HG03139 (cell line): ENCODE results near the gene U2AF1L4.

Experiments
- ATAC-seq: cut with Tn5 transposase; IDR thresholded peaks from one replicate; pipeline ENCODE4 v1.9.1; 2021; ENCODE audit not compliant: unreplicated experiment

The U2AF1L4 gene

GRCh38 chr19:35714601-35715354 is 30.4 kb downstream of the U2AF1L4 start:
- ATAC-seq, result no peak

- no peak for ATAC-seq
Measured at GRCh38 chr19:35713904-35714495, 31.2 kb downstream of the U2AF1L4 start.

GRCh38 chr19:35713506-35713850 is 31.7 kb downstream of the U2AF1L4 start:
- ATAC-seq, result no peak

- ATAC-seq, result no peak
Measured at GRCh38 chr19:35712567-35713505, 32.4 kb downstream of the U2AF1L4 start.

DNA sequence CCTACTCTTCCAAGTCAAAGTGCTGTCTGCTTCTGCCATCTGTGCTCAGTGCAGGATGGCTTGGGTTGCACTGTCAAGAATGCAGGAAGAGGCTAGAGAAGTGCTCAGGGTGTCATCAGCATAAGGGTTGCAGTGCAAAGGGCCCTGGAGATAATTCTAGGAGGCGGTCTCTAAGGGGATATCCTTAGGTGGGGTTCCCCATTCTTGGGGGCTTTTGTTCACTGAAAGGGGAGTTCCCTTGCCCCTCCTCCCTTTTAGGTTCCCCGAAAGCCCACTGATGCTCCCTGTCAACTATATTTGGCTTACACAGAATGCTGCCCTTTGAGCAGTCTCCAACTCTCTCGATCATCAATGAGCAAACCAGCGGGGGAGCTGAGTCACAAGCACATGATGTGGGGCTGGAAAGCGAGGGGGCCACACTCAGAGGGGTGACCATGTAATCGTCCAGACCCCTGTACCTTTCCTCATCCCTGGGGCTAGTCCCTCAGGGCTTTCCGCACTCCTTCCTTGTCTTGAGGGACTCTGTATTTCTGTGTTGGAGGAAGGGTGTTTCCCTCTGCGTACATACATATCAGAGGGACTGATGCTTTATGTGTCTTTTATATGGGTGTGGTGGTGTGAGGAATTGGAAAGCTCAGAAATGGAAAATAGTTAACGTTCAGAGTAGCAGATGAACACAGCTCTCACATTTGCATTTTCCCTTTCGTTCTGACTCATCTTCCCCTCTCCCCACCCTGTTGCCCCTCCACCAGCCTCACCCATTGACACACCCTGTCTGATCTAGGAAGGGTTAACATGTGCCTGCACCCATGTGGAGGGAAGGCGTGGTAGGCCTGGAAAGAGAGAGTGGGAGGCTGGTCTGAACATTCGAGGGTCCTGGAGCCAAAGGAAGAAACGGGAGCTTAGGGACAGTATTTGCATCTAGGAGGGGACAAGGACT is 34.2 kb downstream of the U2AF1L4 start:
- no peak for ATAC-seq

- no peak for ATAC-seq
Measured at GRCh38 chr19:35708391-35708790, 36.8 kb downstream of the U2AF1L4 start.

GRCh38 chr19:35704218-35704617 is 41.0 kb downstream of the U2AF1L4 start, which contains the start of gene ZBTB32:
Gene ZBTB32, plus strand, starts transcription at chr19:35704558. Its CDS starts 10,069 bp downstream, at chr19:35714627.
- ATAC-seq, result no peak

DNA sequence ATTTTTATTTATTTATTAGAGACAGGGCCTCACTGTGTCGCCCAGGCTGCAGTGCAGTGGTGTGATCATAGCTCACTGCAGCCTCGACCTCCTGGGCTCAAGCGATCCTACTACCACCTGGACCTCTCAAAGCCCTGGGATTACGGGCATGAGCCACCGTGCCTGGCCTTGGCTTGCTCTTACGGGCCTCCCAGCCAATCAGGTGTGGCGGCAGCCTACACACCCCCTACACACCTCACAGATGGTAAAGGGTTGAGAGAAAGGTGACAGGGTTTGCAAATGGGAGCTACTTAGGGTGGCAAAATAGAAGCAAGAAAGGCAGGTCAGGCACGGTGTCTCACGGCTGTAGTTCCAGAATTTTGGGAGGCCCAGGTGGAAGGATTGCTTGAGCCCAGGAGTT is 41.9 kb downstream of the U2AF1L4 start:
- no peak for ATAC-seq

DNA sequence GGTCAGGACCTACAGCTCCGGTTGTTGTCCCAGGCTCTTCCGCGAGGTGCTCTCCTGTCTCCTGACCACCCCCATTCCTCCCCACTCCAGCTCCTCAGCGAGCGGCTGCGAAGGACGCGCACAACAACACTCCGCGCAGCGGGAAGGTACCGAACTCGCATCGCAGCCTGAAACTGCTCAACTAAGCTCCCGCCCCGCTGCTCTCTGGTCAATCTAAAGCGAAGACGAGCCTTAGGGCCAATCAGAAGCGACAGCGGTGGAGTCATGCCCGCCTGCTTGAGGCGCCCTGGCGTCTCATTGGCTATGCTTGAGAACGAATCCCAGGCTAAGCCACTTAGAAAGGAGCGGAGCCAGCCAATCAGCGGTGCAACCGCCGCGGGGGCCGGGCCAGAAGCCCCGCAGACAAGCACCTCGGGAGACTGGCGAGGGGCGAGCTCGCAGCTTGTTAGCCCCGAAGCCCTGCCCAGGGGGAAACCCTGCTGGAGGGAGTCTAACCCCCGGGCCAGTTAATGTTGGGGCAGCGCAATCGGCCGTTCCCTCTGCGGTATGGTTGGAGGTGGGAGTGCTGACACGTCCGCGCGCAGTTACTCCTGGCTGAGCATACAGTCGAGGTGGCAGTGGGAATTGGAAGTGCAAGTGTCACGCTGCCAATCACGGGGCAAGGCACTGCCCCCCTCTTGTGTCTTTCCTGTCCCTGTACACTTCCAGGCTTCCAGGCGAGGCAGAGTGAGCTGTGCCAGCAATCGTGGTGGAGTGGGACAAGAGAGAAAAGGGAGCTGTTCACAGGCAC is 42.8 kb downstream of the U2AF1L4 start:
- ATAC-seq, result peak; percentile 93

DNA sequence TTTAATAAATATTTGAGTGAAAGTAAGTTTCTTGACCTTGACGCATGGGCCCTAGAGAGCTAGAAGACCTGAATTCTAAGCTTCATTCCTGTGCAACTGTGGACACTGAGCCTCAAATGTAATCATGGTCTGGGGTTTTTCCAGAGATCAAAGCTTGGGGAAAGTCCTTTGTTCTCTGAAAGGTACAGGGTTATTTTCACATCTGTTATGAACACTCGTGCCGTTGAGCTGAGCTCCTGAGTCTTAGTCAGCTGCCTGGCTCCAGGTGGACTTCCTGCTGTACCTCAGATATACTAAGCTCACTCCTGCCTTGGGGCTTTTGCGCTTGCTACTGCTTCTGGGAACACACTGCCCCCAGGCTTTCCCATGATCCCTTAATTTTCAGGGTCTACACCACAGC is 48.4 kb downstream of the U2AF1L4 start:
- ATAC-seq, result no peak

DNA sequence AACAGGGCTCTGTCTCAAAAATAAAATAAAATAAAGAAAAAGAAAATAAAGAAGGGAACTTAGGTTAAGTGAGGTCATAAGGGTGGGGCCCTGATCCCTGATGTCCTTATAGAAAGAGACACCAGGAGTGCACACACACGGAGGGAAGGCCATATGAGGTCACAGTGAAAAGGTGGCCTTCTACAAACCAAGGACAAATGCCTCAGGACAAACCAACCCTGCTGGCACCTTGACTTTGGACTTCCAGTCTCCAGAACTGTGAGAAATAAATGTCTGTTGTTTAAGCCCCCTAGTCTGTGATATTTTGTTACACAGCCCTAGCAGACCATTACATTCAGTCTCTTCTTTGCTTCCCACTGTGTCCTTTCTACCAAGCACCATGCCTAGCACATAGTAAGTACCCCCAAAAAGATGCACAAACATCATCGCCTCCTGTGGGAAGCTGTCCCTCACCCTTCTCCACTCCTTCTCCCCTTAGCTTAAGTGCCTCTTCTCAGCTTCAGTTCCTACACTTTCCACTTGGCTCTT is 49.3 kb downstream of the U2AF1L4 start:
- ATAC-seq, result no peak

DNA sequence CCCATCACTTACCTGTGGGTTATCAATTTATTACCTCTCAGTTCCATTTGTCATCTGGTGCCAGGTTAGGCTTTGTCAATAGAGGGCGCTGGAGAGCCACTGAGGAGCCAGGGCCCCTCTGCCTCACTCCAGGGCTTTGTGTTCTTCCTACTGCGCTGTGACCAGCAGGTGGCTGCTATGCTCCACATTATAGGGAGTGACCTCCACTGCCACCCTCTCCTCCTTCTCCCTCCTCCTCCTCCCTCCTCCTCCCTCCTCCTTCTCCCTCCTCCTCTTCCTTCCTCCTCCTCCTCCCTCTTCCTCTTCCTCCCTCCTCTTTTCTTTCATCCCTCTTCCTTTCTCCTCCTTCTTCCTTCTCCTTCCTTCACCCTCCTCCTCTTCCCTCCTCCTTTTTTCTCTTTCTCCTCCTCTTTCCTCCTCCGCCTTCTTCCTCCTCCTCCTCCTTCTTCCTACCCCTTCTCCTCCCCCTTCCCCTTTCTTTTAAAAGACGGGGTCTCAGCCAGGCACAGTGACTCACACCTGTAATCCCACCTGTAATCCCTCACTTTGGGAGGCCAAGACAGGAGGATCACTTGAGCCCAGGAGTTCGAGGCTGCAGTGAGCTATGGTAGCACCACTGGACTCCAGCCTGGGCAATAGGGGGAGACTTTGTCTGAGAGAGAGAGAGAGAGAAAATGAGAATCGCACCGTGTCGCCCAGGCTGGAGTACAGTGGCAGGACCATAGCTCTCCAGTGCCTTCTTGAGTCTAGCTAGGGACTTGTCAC is 51.2 kb downstream of the U2AF1L4 start:
- ATAC-seq, result peak; percentile 76

DNA sequence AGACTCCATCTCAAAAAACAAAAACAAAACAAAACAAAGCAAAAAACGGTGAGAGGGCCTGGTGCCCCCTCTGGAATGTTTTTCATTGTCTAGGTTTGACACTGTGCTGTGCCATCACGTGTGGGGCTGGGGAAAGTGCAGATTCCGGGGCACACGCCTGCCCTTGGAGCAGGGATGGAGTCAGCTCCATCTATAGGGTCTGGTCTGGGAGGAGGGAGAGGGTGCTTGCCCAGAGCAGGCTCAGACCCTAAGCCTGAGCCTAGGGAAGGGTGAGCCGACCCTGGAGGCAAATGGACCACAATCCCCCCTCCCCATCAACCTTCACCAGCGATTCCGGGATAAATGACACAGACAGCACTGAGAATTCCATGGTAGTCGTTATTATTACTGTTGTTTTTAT is 51.8 kb downstream of the U2AF1L4 start:
- no peak for ATAC-seq
